ENCODE data around the gene HIVEP1.
"Not testable (repeated sequence)": the region's sequence is repeated elsewhere in the genome, so short reads cannot be mapped to it uniquely, and the experiment has no call there.

The HIVEP1 gene

GRCh38 chr6:12090714-12091113 is 78.6 kb downstream of the HIVEP1 start:
- no peak for DNase-seq

- no peak for DNase-seq
These were observed 80.7 kb downstream of the HIVEP1 start for GRCh38 chr6:12092762-12093161.

GRCh38 chr6:12094689-12095088 is 82.6 kb downstream of the HIVEP1 start:
- no peak for DNase-seq

GRCh38 chr6:12096342-12096741 is 84.2 kb downstream of the HIVEP1 start:
- peak; percentile 9 for DNase-seq

- peak; percentile 65 for DNase-seq
These were observed 85.7 kb downstream of the HIVEP1 start for GRCh38 chr6:12097791-12098190.

- no peak for DNase-seq
These were observed 87.7 kb downstream of the HIVEP1 start for GRCh38 chr6:12099623-12100338.

GRCh38 chr6:12101048-12101447 is 88.9 kb downstream of the HIVEP1 start:
- no peak for DNase-seq

- no peak for DNase-seq
These were observed 89.7 kb downstream of the HIVEP1 start for GRCh38 chr6:12101653-12102312.

GRCh38 chr6:12102350-12102749 is 90.2 kb downstream of the HIVEP1 start:
- no peak for DNase-seq

GRCh38 chr6:12103158-12103557 is 91.0 kb downstream of the HIVEP1 start:
- no peak for DNase-seq

GRCh38 chr6:12105271-12105670 is 93.2 kb downstream of the HIVEP1 start:
- no peak for DNase-seq

GRCh38 chr6:12108376-12108775 is 96.3 kb downstream of the HIVEP1 start:
- DNase-seq: not testable (repeated sequence)

- DNase-seq: no peak
These were observed 98.6 kb downstream of the HIVEP1 start for GRCh38 chr6:12110523-12111362.

GRCh38 chr6:12111363-12111670 is 99.2 kb downstream of the HIVEP1 start:
- DNase-seq: no peak

- no peak for DNase-seq
These were observed 100.6 kb downstream of the HIVEP1 start for GRCh38 chr6:12112540-12113189.

GRCh38 chr6:12113190-12113577 is 101.1 kb downstream of the HIVEP1 start:
- peak; percentile 74 for DNase-seq

- DNase-seq: no peak
These were observed 102.0 kb downstream of the HIVEP1 start for GRCh38 chr6:12114055-12114503.

GRCh38 chr6:12115001-12115400 is 102.9 kb downstream of the HIVEP1 start:
- no peak for DNase-seq

- DNase-seq: no peak
These were observed 103.4 kb downstream of the HIVEP1 start for GRCh38 chr6:12115492-12115891.

- DNase-seq: no peak
These were observed 104.2 kb downstream of the HIVEP1 start for GRCh38 chr6:12116264-12116800.

- no peak for DNase-seq
These were observed 104.9 kb downstream of the HIVEP1 start for GRCh38 chr6:12116978-12117377.

- DNase-seq: no peak
These were observed 106.5 kb downstream of the HIVEP1 start for GRCh38 chr6:12118607-12119006.

GRCh38 chr6:12119085-12119588 is 107.0 kb downstream of the HIVEP1 start:
- DNase-seq: no peak
